Measurements from ENCODE around the gene ZIC3.
"Not testable (repeated sequence)": the region's sequence is repeated elsewhere in the genome, so short reads cannot be mapped to it uniquely, and the experiment has no call there.

The ZIC3 gene

DNA sequence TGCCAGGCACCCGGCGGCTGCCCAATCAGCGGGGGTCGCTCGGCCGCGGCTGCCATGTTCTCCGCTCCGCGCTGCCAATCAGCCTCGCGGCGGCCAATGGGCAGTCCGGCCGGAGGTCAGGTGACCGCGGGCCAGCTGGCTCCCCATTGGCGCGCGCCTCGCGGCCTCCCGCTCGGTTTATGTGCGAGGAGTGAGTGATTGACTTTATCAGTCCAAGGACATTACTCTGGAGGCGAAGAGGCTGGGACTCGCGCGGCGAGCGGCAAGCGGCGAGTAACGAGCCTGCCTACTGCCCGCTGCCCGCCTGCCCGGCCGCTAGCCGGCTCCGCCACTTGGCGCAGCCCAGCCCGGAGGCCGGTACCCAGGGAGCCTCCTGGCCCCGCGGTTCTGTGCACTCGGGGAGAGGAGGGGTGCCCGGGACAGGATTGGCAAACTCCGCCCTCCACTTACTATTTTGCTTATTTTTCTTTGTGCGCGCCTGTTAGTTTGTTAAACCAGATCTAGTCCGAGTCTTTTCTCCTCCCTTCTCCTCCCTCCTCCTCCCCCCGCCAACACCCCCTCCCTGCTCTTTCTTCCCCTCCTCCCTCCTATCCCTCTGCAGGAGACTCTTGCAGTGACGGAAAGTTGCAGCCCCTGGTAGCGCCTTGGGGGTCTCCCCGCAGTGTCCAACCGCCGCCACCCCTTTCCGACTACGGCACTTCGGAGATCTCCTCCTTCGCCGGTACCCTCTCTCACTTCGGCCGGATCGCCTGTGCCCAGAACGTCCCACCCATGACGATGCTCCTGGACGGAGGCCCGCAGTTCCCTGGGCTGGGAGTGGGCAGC, at the start of gene ZIC3:
Gene ZIC3 (plus strand): TSS at position 207 of the 825 bp plus-strand sequence. CDS start 565 bp downstream, at position 772.
- no peak for DNase-seq

DNA sequence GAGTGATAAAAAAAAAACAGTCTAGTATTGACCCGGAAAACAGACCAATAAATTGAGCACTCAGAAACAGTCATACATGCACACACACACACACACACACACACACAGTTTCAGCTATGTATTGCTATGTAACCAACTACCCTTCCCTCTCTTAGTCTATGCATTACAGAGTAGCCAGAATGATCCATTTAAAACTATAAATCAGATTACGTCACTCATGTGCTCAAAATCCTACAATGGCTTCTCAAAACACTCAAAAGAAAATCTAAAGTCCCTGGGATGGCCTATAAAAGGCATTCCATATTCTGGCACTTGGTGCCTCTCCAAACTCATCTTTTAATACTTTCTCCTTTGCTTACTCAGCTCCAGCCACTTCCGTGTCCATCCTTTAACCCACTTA, 46.5 kb upstream of the ZIC3 start:
- DNase-seq, result no peak

DNA sequence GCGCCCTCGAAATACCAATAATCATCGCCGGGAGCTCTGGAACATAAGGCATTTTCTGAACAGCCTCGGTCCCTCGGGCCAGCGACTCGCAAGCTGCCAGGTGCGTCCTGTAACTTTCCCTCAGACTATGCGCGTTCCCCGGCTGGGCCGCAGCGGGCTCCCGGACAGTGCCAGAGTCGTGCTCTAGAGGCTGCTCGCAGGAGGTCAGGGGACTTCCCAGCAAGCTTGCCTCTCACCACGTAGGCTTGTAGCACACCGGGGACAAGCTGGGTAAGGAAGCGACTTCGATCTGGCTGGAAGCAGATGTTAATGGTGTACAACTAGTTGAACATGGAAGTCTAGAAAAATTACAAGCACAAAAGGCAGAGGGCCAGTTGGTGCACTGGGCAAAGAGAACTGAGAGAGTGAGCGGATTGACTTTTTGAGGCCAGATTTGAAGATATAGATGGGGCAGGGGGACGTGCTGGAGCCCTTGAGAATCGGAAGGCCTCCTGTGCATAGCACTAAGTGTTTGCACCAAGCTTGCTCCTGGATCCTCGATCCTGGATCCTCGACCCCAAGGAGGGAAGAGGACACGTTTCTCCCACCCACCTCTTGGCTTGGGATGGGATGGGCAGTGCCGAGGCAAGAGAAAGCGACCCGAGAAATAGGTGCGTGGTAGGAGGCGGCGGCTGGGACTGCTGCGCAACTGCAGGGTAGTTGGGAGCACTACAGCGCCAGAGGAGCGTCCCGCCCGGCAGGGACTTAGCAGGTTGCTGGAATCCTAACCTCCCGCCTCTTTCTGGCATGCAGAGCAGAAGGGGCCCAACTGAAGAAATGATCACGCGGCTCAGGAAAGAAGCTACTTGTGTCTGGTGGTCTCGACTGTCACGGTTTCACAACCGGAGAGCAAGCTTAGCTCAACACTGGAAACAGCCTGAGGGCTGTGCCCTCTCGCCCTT, 19.9 kb upstream of the ZIC3 start:
- no peak for DNase-seq

DNA sequence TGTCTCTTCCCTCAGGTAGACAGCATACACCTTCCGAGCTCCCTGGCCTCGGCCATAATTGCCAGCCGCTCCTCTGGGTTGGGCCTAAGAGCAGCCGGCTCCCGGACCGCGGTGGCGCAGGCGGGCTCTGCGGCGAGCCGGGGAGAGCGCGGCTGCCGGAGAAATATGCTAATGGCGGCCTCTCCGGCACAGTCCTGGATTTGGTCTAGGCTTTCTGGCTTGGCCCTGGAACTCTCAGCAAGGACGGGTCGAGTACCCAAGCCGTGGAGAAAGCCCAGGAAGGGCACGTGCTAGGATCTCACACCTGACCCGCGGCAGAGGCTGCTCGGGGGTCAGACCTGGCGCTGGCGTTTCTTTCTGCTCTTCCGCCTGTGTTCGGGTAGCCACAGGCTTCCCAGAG, 18.6 kb upstream of the ZIC3 start:
- no peak for DNase-seq

DNA sequence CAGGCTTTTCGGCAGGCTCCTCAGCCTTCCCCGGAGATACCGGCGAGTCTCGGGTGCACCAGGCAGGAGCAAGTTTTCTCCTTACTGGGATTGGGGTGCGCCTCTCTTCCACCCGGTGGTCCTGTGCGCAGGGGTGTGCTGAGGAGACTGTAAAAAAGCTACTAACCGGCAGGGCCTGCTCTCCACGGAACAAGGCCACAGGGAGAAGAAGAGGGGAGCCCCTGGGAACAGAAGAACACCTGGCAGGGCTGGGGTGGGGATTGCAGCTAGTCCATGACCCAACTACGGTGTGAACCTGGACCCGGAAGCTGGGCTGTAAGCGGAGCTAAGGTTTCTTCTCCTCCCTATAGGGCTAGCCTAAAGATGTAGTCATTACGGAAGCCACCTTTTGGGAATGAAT, 17.7 kb upstream of the ZIC3 start:
- no peak for DNase-seq

DNA sequence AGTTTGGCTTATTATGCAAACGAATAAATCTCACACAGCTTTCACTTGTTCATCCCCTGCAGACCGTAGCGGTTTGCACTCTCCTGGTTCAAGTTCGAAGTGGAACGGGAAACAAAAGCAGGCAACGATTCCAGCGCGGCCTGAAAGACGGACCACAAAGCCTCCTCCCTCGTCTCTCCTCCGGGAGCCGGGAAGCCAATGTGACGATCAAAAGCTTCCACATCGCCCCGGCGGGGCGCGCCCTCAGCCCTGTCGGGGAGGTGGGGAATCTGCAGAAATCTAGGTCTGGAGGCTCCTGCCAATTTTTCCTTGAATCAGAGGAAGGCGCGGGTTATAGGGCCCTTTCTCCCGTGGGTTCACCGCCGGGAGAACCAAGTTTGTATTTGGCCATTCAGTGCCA, 16.9 kb upstream of the ZIC3 start:
- DNase-seq, result no peak

DNA sequence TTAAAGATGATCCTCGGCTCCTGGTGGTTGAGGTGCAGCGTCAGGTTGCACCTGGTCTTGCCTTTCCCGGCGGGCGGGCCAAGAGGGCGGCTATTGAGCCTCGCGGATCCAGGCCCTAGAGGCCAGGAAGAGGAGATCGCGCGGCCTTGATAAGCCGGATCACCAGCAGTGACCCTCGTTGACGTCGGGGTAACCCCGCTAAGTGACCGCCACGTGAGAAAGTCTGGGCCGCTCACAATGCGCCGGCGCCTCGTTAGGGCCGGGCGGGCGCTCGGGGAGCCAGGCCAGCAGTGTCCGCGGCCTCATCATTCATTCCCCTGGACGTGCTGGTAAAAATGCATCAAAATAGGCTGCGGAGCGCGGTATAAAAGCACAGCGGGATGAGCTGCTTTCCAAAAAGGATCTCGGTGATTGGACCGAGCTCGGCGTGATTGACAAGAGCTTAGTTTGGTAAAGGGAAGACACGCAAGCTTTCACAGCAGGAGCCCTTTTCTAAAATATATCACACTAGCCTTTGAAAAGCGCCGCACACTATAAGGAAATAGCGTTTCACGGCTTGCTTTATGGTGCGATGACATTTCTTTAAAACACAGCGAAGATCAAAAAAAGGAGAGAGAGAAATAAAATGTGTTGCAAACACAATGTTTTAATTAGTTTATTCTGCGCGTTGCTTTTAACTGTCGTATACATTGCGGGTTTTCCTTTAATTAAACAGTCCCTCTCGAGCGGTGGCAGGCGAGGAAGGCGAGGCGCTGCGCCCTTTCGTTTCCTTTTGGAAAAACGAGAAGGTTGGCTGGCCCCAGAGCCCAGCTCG, 15.9 kb upstream of the ZIC3 start:
- no peak for DNase-seq

DNA sequence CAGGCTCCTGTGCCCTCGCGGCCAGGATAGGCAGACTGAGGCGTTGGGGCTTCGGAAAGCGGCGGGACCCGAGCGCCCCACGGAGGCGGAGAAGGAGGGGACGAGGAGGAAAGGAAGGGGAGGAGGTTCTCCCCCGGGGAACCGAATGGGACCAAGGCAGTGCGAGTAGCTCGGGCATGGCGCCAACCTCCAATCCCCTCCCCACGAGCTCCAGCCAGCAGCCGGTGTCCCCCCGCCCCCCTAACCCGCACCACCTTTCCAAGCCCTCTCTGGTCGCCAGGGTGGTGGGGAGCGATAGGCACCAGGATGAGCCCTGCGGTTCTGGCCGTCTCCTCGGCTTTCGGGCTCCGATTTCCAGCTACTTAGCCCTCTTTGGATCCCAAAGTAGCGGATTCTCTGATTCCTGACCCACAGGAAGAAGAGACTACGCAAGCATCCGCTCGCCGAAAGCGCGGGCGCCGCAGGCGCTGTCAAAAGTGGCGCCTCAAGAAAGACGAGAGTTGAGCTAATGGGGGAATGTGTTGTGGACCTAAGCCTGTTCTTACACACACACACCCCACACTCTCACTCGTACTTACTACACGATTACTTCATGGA, 15.2 kb upstream of the ZIC3 start:
- no peak for DNase-seq

DNA sequence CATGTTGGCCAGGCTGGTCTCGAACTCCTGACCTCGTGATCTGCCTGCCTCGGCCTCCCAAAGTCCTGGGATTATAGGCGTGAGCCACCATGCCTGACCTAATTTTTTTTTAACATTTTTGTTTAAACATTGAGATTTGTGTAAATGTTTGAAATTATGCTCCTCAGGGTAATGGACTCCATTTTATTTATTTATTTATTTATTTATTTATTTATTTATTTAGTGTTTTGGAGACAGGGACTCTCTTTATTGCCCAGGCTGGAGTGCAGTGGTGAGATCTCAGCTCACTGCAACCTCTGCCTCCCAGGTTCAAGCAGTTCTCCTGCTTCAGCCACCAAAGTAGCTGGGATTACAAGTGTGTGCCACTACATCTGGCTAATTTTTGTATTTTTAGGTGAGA, 13.8 kb upstream of the ZIC3 start:
- not testable (repeated sequence) for DNase-seq

DNA sequence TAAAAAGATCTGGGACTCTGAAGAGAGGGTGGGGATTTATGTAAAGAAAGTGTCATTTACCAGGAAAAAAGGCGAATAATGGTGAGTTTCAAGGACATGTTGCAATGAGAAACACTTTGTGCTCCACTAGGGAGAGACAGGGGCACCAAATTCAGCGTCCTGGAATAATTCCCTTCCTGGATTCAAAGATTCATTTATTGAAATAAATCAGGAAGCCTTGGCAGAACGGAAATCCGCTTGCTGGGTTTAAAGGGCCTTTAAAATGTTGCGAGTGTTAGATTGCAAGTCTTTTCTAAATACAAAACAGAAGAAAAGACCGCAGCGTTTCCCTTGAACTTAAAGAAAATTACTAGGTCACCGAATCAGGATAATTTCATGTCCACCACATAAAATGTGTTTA, 3.8 kb upstream of the ZIC3 start:
- no peak for DNase-seq

DNA sequence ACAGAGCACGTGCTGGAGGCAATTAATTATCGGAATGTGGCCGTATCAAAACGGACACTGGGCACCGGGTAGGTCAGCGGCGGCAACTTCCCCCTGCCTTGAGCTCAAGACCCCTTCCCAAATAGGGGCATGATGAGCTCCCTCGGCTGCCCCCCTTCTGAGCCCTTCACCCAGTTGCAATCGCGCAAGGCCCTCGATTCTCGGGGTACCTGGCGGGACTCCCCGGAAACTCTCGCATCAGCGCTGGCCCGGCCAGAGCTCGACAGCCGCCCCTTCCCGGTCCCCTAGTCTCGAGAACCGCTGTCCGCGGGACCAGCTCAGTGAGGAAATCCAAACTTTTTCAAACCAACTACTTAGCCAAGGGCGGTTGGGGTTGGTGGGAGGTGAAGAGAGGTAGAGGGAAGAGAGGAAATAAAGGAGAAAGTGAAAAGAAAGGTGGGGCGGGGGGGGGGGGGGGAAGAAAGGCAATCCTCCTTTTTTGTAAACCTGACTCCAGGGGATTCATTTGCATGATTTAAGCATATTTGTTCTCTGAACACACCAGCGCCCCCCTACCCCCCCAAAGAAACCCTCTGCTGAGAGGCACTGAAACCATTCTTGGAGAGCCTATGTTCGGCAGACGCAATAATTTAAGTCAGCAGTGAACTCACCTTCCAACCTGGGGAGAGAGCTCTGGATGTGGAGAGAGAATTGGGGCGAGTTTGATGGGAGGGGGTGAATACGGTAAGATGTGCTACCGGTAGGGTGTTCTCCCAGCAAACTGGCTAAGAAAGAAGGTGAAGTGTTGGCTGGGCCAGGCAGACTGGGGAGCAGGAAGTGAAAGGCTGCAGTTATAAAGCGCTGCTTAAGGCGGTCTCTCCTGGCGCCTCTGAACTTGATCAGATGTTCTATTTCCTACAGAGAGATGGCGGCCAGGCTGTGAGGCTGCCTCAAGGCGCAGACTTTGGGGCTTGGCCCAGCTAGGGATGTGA, 2.0 kb upstream of the ZIC3 start:
- no peak for DNase-seq

DNA sequence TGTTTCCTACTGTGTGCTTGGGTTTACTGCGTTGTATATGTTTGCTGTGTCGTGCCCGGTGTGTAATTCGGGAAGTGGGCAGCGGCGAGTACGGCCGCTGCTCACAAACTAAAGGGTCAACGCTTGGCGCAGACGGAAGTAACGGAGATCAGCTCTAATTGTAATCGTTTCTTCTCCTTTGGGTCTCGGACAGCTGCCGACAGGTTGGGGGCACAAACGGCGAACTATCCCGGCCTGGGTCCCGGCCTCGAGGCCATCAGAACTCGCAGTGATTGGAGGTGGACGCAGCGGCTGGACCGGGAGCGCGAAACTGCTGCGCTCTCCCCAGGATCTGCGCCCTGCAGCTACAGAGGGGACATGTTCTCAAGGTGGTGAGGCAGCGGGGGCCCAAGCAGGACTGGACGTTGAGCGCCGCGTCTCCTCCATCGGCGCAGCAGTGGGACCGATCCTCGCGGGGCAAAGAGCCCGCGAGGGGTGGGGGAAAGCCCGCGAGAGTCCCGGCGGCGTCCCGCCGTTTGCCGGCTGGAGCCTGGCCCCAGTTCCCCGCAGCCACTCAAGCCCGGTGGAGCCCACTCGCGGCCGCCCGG, 516 bp upstream of the ZIC3 start:
- no peak for DNase-seq

DNA sequence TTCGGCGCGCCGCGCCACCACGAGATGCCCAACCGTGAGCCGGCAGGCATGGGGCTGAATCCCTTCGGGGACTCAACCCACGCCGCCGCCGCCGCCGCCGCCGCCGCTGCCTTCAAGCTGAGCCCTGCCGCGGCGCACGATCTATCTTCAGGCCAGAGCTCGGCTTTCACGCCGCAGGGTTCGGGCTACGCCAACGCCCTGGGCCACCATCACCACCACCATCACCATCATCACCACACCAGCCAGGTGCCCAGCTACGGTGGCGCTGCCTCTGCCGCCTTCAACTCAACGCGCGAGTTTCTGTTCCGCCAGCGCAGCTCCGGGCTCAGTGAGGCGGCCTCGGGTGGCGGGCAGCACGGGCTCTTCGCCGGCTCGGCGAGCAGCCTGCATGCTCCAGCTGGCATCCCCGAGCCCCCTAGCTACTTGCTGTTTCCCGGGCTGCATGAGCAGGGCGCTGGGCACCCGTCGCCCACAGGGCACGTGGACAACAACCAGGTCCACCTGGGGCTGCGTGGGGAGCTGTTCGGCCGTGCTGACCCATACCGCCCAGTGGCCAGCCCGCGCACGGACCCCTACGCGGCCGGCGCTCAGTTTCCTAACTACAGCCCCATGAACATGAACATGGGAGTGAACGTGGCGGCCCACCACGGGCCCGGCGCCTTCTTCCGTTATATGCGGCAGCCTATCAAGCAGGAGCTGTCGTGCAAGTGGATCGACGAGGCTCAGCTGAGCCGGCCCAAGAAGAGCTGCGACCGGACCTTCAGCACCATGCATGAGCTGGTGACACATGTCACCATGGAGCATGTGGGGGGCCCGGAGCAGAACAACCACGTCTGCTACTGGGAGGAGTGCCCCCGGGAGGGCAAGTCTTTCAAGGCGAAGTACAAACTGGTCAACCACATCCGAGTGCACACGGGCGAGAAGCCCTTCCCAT, 1.1 kb downstream of the ZIC3 start:
- no peak for DNase-seq

DNA sequence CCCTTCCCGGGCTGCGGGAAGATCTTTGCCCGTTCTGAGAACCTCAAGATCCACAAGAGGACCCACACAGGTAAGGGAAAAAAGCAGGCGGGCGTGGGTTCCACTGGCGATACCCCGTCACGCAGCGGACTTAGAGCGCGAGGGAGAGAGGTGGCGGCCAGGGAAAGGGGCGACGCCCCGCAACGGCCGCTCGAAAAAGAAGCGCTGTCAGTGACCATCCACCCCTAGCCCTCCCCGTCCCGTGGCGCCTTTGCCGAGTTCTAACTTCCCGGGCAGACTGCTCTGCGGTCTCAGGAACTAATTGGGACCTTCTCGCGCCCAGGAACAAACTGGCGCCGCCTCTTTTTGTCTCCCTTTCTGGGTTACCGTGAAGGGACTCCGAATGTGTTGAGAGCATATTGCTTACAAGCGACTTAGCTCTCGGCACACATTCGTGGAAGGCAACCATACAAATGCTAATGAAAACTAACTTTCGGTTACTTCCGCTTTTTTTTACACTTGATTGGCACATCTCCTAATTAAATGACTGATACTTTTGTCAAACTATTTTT, 1.8 kb downstream of the ZIC3 start:
- DNase-seq, result no peak

DNA sequence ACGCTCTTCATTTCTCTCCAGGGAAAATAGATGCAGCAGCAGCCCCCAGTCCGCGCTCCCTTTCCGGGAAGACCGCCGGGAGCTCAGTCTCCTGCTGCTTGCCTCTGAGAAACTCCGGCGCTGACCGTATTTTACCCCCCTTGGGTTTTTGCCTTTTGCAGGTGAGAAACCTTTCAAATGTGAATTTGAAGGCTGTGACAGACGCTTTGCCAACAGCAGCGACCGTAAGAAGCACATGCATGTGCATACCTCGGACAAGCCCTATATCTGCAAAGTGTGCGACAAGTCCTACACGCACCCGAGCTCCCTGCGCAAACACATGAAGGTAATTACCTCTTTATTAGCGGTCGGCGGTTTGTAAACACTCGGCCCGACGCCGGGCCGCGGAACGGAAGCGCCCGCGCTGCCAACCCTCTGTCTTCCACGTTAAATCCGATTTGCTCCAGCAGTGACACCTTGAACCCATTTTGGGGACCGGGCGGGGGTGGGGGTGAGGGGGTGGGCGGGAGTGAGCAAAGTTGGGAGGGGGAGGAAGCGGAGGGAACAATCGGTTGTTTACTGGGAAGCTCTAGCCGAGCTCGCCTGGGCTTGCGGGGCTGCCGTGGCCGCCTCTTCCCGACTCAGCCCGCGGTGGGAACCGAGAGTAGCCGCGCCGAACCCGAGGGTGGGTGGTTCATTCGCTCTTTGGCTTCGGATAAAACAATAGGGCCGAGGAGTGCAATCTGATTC, 3.0 kb downstream of the ZIC3 start:
- DNase-seq, result no peak

DNA sequence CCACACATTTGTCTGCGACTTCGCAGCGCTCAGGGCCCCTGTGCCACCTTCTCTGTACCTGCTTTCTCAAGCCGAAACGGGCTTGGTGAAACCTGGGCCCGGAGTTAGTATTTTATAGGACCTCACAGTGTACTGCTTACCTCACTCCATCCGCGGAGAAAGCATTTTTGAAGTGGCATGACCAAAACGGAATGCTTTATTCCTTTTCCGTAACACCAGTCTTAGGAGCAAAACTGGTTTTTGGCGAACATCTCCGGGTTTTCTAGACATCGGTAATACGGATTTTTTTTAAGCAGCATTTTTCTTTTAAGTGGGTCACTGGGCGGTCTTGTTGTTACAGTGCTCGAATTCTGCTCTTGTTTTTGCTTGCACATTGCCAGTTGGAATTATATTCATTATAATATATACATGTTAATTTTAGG, 3.6 kb downstream of the ZIC3 start:
- no peak for DNase-seq

DNA sequence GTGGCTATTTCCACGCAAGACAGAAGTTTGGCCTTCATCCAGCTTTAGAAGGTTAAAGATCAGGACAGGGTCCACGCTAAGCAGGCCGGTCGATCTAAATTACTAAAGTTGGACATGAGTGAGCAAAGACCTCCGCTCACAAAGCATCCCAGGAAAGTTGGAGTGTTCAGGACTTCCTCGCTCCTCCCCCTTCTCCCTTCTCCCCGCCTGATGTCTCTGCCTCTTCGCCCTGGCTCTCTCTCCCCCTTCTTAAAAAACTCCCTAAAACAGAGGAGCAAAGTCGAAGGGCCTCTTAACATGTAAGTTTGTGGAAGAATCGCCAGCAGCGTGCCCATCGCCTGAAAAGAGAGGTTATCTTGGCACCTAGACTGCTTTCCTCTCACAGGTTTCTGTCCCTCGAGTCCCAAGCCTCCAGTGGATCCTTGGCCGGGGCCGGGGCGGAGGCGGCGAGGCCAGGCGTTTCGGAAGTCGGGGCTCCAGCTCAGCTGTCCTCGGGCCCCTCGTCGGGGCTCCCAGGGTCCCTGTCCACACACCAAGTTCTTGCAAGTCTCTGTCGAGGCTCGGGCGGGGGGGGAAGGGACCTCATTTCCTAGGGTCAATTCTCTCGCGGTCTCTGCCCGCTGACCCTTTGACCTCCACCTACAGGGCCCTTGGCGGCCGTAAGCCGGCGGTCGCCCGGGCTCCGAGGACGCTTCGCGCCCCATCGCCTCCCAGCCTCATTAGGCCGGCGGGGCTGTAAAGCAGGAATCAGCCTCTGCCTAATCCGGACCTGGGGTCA, 7.6 kb downstream of the ZIC3 start:
- DNase-seq, result no peak
